HG02571 (cell line): Measurements from ENCODE around the gene UNC5CL.
A peak's percentile ranks its signal among the peaks of the same experiment; 100 is the strongest.

Source experiments
- ATAC-seq: cut with Tn5 transposase; IDR thresholded peaks from one replicate; pipeline ENCODE4 v1.9.1; 2021; ENCODE audit warnings: mild to moderate bottlenecking, moderate library complexity; ENCODE audit not compliant: unreplicated experiment

UNC5CL gene, protein sequence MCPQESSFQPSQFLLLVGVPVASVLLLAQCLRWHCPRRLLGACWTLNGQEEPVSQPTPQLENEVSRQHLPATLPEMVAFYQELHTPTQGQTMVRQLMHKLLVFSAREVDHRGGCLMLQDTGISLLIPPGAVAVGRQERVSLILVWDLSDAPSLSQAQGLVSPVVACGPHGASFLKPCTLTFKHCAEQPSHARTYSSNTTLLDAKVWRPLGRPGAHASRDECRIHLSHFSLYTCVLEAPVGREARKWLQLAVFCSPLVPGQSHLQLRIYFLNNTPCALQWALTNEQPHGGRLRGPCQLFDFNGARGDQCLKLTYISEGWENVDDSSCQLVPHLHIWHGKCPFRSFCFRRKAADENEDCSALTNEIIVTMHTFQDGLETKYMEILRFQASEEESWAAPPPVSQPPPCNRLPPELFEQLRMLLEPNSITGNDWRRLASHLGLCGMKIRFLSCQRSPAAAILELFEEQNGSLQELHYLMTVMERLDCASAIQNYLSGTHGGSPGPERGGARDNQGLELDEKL

DNA sequence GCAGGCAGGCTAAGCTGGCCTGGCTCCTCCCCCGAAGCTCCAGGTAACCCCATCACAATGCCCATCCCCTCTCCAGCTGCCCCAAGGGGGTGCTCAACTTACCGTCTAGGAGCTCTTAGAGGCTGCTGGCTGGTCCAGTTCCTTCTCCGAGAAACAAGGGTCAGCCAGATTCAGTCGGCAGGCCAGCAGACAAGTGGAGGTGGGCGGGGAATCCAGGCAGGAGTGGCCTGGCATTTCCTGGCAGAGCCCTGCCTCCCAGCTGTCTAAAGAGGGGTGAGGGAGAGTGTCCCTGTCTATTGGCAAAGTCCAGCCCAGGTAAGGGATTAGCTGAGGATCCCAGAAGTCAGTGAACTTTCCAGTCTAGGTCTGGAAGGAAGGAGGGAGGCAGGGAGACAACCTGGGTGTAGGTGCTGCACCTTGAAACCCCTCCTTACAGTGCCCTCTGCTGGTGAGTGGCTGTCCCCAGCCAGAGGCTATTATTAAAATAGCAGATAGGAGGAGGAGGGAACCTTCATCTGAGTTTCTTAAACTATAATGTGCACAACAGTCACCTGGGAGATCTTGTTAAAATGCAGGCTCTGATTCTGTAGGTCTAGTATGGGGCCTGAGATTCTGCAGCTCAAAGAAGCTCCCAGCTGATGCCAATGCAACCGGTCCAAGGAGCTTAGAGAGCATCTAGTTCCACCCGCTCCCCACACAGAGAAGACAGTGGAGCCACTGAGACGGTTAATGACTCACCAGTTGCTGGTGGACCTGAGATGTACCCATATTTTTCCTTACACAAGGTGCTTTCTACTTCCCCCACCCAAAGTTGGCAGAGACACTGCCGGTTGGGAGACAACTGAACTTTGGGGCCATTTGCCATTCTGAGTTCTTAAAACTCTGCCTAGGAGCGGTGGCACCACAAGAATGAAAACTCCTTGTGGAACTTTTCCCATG, at the start of gene UNC5CL:
Gene UNC5CL, minus strand, starts transcription at position 162 of the 939 bp plus-strand sequence. CDS start 4,147 bp downstream, outside the sequence.
- ATAC-seq, result no peak

DNA sequence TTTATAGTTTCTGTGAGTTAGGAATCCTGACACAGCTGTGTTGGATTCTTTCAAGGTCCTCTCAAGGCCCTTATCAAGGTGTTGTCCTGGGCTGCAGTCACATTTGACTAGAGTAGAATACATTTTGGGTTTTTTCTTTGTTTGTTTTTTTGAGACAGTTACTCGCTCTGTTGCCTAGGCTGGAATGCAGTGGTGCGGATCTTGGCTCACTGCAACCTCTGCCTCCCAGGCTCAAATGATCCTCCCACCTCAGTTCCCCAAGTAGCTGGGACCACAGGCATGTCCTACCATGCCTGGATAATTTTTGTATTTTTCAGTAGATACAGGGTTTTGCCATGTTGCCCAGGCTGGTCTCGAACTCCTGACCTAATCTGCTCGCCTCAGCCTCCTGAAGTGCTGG, 49.4 kb upstream of the UNC5CL start:
- ATAC-seq, result no peak

DNA sequence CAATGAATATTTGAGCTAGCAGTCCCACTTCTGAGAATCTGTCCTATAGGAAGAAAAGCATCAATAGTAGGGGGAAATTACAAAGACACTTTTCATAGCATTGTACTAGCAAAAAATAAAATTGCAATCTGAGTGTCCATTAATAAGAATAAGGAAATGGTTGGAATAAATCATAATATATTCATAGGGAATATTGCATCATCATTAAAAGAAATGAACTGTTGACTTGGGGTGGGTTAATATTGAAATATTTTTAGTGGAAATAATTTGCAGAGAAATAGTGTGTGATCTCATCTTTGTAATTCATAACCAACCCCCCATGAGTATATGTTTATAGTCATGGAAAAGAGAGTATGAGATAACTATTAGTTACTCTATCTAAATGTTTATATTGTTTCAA, 46.2 kb upstream of the UNC5CL start:
- ATAC-seq, result no peak

DNA sequence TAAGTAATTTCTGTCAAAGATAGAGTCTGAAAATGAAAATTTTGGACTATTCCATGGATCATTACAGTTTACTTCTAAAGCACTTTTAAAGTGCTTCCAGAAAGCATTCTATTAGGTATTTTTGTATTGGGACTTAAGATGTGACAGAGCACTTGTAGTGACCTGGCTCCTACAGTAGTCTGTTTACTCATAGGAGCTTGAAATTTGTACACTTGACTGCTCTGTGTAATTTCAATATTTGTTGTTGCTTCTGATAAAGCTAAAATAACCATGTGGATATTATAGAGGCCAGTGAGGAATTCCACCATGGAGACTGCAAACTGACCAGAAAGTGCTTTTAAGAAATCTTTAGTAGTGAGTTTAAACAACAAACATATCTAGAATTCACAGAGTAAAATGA, 44.1 kb upstream of the UNC5CL start:
- ATAC-seq, result no peak

DNA sequence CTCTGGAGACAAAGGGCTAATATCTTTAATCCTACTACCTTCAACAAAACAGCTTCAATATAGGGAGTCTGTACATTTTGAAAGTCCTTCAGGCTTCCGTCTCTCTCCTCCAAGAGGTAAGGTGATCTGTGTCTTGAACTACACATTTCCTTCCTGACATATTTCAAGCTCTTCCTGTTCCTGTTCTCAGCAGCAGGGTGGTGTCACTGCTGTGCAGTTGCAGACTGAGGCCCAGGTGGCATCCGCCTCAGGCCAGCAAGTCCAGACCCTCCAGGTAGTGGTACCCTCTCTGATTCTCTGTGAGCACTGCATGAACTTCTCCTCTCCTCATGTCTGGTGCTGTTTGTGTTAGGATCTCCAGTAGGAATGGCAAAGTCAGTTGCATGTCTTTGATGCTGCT, 41.6 kb upstream of the UNC5CL start:
- ATAC-seq, result no peak

DNA sequence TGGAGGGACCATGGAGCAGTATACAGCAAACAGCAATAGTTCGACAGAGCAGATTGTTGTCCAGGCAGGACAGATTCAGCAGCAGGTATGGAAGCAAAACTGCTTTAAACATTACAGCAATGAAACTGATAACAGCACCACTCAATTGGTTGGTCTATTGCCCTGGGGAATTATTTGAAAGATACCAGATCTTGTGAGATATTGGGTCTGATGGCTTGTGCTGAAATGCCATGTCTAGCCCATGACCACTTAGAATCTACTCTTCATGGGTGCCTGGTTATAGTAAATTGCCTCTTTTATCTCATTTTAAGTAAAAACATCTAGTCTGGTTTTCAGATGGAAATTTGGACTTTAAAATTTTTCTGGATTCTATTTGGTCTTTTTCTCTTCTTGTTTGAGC, 40.1 kb upstream of the UNC5CL start:
- ATAC-seq, result no peak

DNA sequence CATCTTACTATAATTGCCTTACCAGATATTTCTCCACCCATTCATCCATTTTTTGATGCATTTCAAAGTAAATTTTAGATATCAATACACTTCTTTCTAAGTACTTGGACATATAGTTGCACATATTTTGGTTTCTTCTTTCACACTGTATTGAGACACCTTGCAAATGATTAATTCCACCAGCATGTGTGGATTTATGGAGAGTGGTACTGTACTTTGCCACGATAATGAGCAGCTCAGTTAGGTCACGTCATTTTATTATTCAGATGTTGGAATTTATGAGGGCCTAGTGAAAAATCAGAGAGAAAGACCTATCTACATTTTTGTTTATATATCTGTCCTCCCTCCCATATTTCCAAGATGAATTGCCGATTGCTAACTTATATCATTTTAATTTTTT, 39.1 kb upstream of the UNC5CL start:
- ATAC-seq, result no peak

DNA sequence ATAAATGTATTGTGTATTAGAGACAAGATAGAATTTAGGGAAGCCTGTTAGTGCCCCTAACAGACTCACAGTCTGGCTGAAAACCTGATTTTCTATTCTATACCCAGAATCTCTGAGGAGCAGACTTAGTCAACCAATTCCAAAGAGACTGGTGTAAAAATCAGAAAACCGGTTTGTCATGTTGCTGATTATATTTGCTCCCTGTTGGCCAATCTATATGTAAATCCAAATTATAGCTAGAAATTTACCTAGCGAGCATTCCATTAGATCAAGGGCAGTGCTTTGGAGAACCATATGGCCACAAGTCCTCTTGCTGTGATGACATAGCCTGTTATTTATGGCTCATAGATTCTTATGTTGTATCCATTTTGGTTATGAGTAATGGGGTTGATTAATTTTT, 38.5 kb upstream of the UNC5CL start:
- ATAC-seq, result no peak

DNA sequence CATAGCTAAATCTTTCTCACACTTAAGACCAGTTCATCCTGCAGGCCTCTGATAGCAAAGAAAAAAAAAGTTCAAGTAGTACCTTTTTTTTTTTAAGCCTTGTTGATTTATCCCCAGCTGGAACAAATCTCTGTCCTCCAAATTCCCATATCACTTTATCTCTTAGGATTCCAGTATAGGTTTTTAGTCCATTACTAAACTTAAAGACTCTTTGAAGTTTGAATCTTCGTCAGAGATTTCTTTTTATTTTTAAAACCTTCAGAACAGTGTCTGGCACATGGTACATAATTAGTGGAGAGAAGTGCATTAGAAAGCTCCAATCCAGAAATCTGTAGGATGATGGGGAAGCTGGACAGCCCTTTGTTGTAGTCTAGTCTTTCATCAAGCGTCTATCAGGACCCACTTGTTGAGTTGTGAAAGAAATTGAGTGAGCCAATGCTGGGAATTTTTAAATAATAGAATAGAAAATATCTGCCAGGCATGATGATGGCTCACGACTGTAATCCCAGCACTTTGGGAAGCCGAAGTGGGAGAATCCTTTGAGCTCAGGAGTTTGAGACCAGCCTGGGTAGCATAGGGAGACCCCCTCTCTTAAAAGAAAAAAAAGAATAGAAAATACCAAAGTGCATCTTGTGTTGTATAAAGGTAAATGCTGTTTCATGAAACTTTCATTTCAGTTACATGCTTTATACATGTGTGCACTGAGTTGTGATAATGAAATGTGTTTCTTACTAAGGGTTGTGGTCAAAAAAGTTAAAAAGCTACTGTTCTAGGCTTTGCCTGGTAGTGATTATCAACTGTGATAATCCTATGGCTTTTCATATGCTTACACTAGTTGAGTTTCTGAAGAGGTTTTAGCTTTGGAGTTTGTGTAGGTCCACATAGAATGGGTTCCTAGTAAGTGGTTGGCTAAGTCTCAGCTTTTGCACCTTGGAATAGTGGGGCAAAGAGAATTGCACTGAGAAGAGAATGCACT, 36.9 kb upstream of the UNC5CL start:
- no peak for ATAC-seq

DNA sequence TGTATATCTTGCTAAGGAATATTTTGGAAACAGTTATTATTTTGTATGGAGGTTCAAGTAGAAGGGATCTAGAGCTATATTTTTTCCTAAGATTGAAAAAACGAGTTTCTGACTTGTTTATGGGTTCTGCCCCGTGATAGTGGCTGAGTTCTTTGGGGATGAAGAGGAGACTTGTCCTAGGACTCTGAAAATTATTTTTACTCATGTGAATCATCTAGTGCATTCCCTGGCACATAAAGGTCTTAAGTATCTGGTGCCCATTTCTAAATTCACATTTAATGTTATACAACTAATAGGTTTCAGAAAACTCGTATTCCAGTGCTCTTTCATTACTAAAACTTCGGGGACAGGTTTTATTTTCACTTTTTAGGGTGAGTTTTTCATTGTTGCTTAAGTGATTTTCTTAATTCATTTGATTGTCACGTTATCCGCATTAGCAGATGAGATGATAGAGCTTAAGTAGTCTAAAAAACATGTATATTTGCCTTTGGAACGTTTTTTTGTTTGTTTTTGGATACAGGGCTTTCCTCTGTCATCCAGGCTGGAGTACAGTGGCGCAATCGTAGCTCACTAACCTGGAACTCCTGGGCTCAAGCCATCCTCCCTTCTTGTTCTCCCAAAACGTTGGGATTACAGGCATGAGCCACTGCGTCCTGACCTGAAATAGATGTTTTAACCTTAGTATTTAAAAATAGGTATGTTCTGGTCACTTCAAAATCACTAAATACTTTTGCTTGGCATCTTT, 35.8 kb upstream of the UNC5CL start:
- no peak for ATAC-seq

DNA sequence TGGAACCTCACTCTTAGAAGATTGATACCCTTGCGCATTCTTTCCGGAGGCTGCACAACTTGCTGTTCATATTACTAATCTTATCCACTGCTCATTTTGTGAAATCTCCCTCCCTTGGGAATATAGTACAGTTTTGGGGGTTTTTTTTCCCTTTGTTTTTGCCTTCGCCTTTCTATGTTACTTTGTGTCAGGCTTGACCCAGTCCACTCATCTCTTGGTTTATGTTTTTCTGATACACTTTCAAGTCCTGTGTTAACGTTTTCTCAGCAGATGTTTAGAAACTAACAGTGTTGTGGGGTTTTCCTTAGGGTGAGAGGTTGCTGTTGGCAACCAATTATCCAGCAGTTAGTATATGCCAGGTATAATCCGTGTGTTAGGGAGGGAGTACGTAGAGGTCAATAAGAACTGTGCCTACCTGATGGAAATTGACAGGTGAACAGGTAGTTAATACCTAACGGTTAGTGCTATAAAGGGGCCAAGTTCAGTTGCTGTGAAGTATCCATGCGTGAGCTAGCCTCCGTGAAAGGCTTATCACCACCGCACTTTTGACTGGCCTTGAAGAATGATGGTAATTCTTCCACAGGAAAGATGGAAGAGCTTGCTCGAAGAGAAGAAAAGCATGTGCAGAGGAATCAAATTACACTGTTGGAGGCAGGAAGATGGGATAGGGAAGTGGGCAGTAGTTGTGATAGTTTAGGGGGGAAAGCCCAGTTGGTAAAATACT, 35.1 kb upstream of the UNC5CL start:
- no peak for ATAC-seq

DNA sequence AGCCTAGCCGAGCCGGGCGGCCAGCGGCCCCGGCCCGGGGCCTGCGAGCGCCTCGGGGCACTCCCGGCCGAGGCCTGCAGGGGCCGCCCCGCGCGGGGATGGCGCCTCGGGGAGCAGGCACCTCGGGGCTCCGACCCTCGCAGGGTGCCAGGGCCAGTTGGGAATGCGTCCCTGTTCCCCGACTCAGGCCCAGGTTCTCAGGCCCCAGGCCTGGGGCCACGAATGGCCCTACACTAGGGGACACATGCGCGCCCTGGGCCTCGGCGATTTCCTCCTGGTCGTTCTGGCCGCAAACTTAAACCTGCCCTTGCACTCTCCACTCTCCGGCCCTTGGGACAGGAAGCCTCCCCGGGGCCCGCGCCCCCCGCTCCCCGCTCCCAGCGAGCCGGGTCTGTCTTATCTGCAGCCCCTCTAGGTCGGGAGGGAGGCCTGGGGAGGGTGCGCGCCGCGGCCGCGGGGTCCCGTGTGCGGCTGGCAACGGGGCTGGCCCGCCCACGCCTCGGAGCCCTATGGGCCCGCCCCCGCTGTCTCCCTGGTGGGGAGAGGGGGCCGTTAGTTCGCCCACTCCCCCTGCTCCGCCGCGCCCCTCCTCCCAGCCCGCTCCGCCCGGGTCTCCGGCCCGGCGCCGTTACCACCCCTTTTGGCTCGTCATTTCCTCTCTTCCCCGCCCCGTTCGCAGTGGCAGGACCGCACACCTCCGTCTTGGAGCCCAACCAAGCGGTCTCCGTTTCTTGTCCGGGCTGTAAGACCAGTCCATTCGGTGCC, 34.4 kb upstream of the UNC5CL start:
- ATAC-seq, result peak; percentile 35

DNA sequence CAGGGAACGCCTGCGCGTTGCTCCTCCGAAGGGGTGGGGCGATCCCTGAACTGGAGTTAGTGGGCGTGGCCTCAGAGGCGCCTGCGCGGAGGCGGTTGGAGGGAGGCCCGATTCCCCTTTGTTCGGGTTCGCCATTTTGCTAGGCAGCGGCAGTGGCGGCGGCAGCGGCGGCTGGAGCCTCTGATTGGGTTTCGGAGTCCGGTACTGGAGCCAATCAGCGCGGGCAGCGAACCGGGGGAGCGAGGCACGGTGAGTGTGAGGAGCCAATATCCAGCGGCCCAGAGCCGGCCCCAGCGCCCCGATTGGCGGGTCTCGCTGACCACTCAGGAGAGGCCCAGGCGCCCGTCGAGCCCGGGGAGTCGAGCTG, 33.8 kb upstream of the UNC5CL start, which contains the start of gene NFYA:
Gene NFYA, plus strand, starts transcription at position 139 of the 367 bp plus-strand sequence. CDS start 6,116 bp downstream, outside the sequence.
- ATAC-seq, result peak; percentile 61

DNA sequence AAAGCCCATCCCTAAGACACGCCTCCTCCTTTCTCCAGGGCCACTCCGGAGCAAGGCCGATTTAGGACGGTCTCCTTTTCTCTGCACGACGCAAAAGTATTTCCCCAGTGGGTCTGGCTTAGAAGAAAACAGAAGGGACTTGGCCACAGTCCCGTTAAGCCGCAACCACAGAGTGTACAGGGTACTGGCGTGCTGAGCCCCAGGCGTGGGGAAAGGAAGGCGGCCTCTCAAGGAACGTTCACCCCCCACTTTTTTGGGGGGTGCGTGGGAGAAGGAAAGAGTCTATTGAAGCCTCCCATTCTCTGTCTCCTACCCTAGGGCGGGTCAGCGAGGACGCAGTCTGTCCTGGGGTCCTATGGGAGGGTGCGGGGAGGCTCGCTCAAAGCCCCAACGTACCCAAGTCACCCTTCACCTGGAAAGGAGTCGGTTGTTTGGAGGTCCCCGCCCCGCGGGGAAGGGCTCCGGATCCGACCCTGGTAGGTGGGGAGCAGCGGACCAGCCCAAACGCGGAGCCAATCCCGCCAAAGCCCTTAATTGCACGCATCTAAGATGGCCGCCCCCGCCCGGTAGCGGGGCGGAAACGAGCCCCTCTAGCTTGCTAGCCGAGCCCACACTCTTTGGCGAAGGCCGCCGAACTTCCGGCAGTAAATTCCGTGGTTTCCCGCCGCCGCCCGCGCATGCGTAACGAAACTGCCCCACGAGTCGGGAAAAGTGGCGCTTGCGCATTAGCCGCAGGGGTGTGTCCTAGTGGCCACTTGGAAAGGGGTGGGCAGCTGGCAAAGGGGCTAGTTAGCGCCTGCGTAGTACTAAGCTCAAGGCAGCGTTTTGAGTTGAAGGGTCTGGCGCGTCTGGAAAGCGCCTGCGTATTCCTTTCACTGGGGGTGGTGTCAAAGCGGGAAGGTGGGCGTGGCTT, 33.2 kb upstream of the UNC5CL start, which contains the start of gene OARD1:
Gene OARD1, minus strand, starts transcription at position 434 of the 913 bp plus-strand sequence. CDS start 722 bp downstream, outside the sequence.
- peak; percentile 64 for ATAC-seq

DNA sequence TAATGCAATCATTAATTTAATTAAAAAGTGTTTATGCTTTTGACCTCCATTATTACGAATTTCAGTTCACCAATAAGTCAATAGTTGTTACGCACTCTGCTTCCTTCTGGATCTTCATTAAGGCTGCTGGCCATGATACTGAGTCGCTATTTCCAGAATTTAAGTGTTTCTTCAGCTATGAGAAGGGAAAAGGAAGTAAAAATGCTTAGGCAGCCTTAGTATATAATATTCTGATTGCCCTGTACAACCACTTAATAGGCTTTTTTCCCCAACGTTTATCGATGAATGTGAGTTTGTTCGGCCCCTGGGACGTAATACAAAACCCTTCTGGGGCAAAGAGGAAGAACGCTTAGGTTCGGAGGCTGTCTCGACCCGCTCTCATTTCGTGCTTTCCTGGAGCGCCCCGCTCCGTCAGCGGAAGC, 32.5 kb upstream of the UNC5CL start:
- ATAC-seq, result no peak

DNA sequence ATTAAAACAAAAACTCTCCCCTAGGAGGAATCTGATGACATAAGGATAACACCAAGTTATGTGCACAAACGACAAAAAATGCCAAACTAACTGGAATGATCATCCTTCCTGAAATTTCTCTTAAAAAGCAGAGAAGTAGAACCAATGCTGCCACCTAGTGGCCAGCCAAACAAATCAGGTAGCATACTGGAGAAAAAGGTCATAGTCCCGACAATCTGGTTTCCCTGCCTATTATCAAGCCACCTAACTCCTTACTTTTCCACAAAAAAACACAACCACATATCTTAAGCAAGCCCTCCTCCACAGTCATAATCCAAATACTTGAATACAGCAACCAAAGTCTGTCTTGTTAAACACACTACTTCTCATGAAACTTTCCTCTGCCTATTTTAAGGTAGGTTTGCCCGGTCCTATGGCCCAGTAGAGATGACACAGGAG, 27.9 kb upstream of the UNC5CL start:
- ATAC-seq, result no peak

DNA sequence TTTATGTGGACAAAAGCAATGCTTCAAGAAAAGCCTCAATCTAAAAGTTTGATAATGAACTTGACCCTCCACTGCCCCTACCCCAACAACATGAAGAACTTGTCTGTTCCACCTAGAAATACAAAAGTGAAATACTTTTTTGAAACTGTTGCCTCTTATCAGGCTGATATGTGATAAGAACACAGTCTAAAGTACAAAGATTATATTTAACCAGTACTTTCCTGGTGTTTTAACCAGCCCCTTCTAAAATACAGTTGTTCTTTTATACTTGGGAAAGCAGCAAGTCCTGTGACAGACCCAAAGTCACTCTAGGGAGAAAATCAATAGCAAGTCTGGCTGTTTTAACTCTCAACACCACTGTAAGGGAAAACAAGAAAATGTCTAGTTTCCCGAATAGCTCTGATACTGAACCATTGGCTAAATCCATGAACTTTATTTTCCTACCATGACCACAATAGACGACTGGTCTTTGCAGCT, 26.6 kb upstream of the UNC5CL start:
- ATAC-seq, result no peak
